ENCODE measurements around the gene SIX5. TPM values are rescaled to one million over a fixed set of nuclear protein-coding genes. Genes with fewer than 3 reads are reported as not detected.

SIX5 gene
- total and polyA plus RNA-seq, 9 of the 15 experiments (the other 6 are each of a cell fraction or from before 2014, with no cell fraction given), result 1.4 to 17.2 (median 7.4) TPM; not detected in 2

DNA sequence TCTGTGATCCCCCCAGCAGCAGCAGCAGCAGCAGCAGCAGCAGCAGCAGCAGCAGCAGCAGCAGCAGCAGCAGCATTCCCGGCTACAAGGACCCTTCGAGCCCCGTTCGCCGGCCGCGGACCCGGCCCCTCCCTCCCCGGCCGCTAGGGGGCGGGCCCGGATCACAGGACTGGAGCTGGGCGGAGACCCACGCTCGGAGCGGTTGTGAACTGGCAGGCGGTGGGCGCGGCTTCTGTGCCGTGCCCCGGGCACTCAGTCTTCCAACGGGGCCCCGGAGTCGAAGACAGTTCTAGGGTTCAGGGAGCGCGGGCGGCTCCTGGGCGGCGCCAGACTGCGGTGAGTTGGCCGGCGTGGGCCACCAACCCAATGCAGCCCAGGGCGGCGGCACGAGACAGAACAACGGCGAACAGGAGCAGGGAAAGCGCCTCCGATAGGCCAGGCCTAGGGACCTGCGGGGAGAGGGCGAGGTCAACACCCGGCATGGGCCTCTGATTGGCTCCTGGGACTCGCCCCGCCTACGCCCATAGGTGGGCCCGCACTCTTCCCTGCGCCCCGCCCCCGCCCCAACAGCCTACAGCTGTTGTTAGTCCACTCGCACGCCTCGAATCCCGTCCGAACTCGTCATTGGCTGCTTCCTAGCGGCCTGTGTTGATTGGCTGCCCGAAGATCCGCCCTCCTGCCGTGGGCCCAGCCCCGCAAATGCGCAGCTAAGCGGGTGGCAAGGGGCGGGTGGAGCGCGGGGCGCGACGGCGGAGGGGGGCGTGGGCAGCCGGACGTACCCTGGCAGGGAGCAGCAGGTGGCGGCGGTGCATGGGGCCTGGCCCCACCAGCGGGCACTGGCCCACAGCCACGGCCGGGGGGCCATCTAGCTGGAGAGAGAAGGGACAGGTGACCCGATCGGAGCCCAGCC is 1.4 kb upstream of the SIX5 start (continued):
- peak; percentile 96 to 97 for TF ChIP-seq FOXK2 (conservative IDR thresholded peaks at IDR 0.05 in 1 of 2, IDR thresholded peaks at IDR 0.05 in 1 of 2; ENCODE audit: low read depth in 2 of 2)
- TF ChIP-seq, protein P1, sequence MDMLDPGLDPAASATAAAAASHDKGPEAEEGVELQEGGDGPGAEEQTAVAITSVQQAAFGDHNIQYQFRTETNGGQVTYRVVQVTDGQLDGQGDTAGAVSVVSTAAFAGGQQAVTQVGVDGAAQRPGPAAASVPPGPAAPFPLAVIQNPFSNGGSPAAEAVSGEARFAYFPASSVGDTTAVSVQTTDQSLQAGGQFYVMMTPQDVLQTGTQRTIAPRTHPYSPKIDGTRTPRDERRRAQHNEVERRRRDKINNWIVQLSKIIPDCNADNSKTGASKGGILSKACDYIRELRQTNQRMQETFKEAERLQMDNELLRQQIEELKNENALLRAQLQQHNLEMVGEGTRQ (CRISPR knock-in tag; IDR thresholded peaks at IDR 0.05), result no peak
- no peak; the same call in 1 of the 2 replicates for TF ChIP-seq NR2C1 (IDR thresholded peaks at IDR 0.05)
- TF ChIP-seq NR2C1 (tag; IDR thresholded peaks at IDR 0.05), result peak; percentile 38; the same call in 1 of the 2 replicates
- TF ChIP-seq WHSC1 (IDR thresholded peaks at IDR 0.05; ENCODE audit: low read length), result no peak
- peak in 1 of 2 experiments; percentile 90; a peak in 2 of 4 replicates for TF ChIP-seq NONO (IDR thresholded peaks at IDR 0.05; ENCODE audit: low read depth in 2 of 2, low read length in 1 of 2)
- peak; percentile 84 for TF ChIP-seq RBFOX2 (IDR thresholded peaks at IDR 0.05; ENCODE audit: low read depth, low read length)
- no peak; a peak in 2 of 4 replicates for TF ChIP-seq TEAD1 (CRISPR knock-in tag; IDR thresholded peaks at IDR 0.05)
- no peak for TF ChIP-seq TSC22D4 (tag; IDR thresholded peaks at IDR 0.05)
- TF ChIP-seq HMG20B (CRISPR knock-in tag; IDR thresholded peaks at IDR 0.05), result no peak
- TF ChIP-seq ZNF79 (CRISPR knock-in tag; IDR thresholded peaks at IDR 0.05; ENCODE audit: low read depth), result no peak
- no peak for TF ChIP-seq KDM1A (IDR thresholded peaks at IDR 0.05)
- TF ChIP-seq KDM2B (CRISPR knock-in tag; IDR thresholded peaks at IDR 0.05), result peak; percentile 68; the same call in 1 of the 2 replicates
- no peak for TF ChIP-seq SRSF9 (IDR thresholded peaks at IDR 0.05; ENCODE audit: borderline replicate concordance, low read depth, low read length)
- TF ChIP-seq PRPF4 (IDR thresholded peaks at IDR 0.05; ENCODE audit: insufficient read depth, low read depth, low read length, poor library complexity, severe bottlenecking), result no peak
- TF ChIP-seq POU5F1 (IDR thresholded peaks at IDR 0.05; ENCODE audit: borderline replicate concordance, low read depth, low read length, partially characterized antibody), result no peak
- no peak for TF ChIP-seq TFAM (CRISPR knock-in tag; conservative IDR thresholded peaks at IDR 0.05)
- peak; percentile 71 for TF ChIP-seq RB1 (IDR thresholded peaks at IDR 0.05; ENCODE audit: low read depth)
- no peak for TF ChIP-seq ELF2 (CRISPR knock-in tag; IDR thresholded peaks at IDR 0.05)
- TF ChIP-seq SUPT5H (IDR thresholded peaks at IDR 0.05), result peak; percentile 73
- no peak for TF ChIP-seq ZFPM2 (CRISPR knock-in tag; IDR thresholded peaks at IDR 0.05)
- TF ChIP-seq ZNF239 (CRISPR knock-in tag; IDR thresholded peaks at IDR 0.05), result no peak
- no peak for TF ChIP-seq PTRF (tag; IDR thresholded peaks at IDR 0.05)
- no peak for TF ChIP-seq ZFP30 (CRISPR knock-in tag; IDR thresholded peaks at IDR 0.05; ENCODE audit: borderline replicate concordance)
- no peak for TF ChIP-seq RBM14 (IDR thresholded peaks at IDR 0.05; ENCODE audit: borderline replicate concordance, insufficient read depth, low read depth, low read length)
- TF ChIP-seq, protein P2, sequence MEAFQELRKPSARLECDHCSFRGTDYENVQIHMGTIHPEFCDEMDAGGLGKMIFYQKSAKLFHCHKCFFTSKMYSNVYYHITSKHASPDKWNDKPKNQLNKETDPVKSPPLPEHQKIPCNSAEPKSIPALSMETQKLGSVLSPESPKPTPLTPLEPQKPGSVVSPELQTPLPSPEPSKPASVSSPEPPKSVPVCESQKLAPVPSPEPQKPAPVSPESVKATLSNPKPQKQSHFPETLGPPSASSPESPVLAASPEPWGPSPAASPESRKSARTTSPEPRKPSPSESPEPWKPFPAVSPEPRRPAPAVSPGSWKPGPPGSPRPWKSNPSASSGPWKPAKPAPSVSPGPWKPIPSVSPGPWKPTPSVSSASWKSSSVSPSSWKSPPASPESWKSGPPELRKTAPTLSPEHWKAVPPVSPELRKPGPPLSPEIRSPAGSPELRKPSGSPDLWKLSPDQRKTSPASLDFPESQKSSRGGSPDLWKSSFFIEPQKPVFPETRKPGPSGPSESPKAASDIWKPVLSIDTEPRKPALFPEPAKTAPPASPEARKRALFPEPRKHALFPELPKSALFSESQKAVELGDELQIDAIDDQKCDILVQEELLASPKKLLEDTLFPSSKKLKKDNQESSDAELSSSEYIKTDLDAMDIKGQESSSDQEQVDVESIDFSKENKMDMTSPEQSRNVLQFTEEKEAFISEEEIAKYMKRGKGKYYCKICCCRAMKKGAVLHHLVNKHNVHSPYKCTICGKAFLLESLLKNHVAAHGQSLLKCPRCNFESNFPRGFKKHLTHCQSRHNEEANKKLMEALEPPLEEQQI (IDR thresholded peaks at IDR 0.05), result no peak
